H1 (cell line): Measurements from ENCODE around the gene EBF3. TPM values are rescaled to one million over a fixed set of nuclear protein-coding genes. Genes with fewer than 3 reads are reported as not detected.

ENCODE experiments used
- CTCF ChIA-PET: fragments of 300-600 bp; sonication (Branson Sonifier 250); formaldehyde crosslinking; loops from one replicate; lab custom pipeline; 2021; ENCODE audit not compliant: partially characterized antibody; lab: Charles Lee
- POLR2A ChIA-PET: fragments of 300-600 bp; sonication (Branson Sonifier 250); formaldehyde crosslinking; loops from one replicate; lab custom pipeline; 2021; ENCODE audit warnings: inconsistent platforms; ENCODE audit not compliant: partially characterized antibody; lab: Charles Lee
- DNase-seq, 2 experiments: peaks; one replicate each; pipeline versions ENCODE4 v3.0.0 to v3.0.0-alpha.2; 2010 to 2022; ENCODE audit warnings: low spot score in 2 of 2, low read depth in 1 of 2, mixed read lengths in 1 of 2
- FAIRE-seq: peaks from 2 replicates; lab custom pipeline; 2011; peaks lifted over from hg19 to GRCh38; lab: Jason Lieb, UNC
- H2AFZ ChIP-seq: 2 replicates; pipeline ENCODE4 v1.8.1; 2012; ENCODE audit warnings: low read length, inconsistent platforms
- H2AK5ac ChIP-seq: 2 replicates; pipeline ENCODE4 v1.6.1; 2013; ENCODE audit warnings: low read depth, low read length
- H2BK120ac ChIP-seq: replicated peaks from 2 replicates; pipeline ENCODE3; 2013; ENCODE audit warnings: low read depth, low read length, inconsistent platforms
- H2BK12ac ChIP-seq: 2 replicates; pipeline ENCODE4 v1.6.1; 2013; ENCODE audit warnings: low read depth, low read length
- H2BK15ac ChIP-seq: 2 replicates; pipeline ENCODE4 v1.6.1; 2013; ENCODE audit warnings: low read length
- H2BK20ac ChIP-seq: 2 replicates; pipeline ENCODE4 v1.6.1; 2013; ENCODE audit warnings: low read length
- H2BK5ac ChIP-seq: 2 replicates; pipeline ENCODE4 v1.6.1; 2013; ENCODE audit warnings: low read depth, low read length
- H3K14ac ChIP-seq: 2 replicates; pipeline ENCODE4 v1.6.1; 2013; ENCODE audit warnings: inconsistent platforms; ENCODE audit not compliant: insufficient read length
- H3K18ac ChIP-seq: 2 replicates; pipeline ENCODE4 v1.6.1; 2013; ENCODE audit warnings: low read length; ENCODE audit errors: extremely low read depth
- H3K23ac ChIP-seq: 2 replicates; pipeline ENCODE4 v1.6.1; 2013; ENCODE audit warnings: inconsistent platforms; ENCODE audit not compliant: insufficient read length
- H3K23me2 ChIP-seq: 2 replicates; pipeline ENCODE4 v1.6.1; 2013; ENCODE audit warnings: low read depth, low read length
- H3K27ac ChIP-seq: 2 replicates; pipeline ENCODE4 v1.6.1; 2011; ENCODE audit warnings: low read depth, low read length, inconsistent platforms
- H3K27me3 ChIP-seq, 4 experiments: replicated peaks in 1 of 4; 1 replicate in 1 of 4; 2 replicates in 3 of 4; pipeline versions ENCODE4 v1.6.1 to v1.8.1; 2011 to 2013; ENCODE audit warnings: low read length in 3 of 4, mild to moderate bottlenecking in 3 of 4, inconsistent platforms in 2 of 4, mixed read lengths in 2 of 4, moderate library complexity in 1 of 4; ENCODE audit not compliant: control insufficient read depth in 3 of 4, insufficient read depth in 3 of 4; ENCODE audit errors: extremely low read depth in 1 of 4
- H3K36me3 ChIP-seq, 4 experiments: 2 replicates each; pipeline versions ENCODE4 v1.6.1 to v1.8.1; 2011 to 2013; ENCODE audit warnings: mild to moderate bottlenecking in 4 of 4, low read length in 3 of 4, moderate library complexity in 2 of 4, control low read depth in 1 of 4, inconsistent platforms in 1 of 4; ENCODE audit not compliant: insufficient read depth in 4 of 4, control insufficient read depth in 2 of 4
- H3K4ac ChIP-seq: replicated peaks from 2 replicates; pipeline ENCODE3; 2013; ENCODE audit warnings: low read length, low read depth, mixed read lengths, inconsistent platforms; ENCODE audit not compliant: insufficient read length
- H3K4me1 ChIP-seq, 4 experiments: replicated peaks in 1 of 4; 1 replicate in 1 of 4; 2 replicates in 3 of 4; pipeline versions ENCODE4 v1.6.1 to v1.8.1; 2011 to 2013; ENCODE audit warnings: low read length in 3 of 4, inconsistent platforms in 2 of 4, mixed read lengths in 1 of 4; ENCODE audit not compliant: insufficient read depth in 4 of 4, control insufficient read depth in 3 of 4
- H3K4me2 ChIP-seq, 2 experiments: 2 replicates each; pipeline versions ENCODE4 v1.6.1 to v1.8.1; 2011 to 2013; ENCODE audit warnings: low read depth in 2 of 2, low read length in 2 of 2, control low read depth in 1 of 2, inconsistent platforms in 1 of 2, mild to moderate bottlenecking in 1 of 2; ENCODE audit not compliant: insufficient read depth in 1 of 2
- H3K4me3 ChIP-seq, 4 experiments: fragments of 200-600, 300-600 bp in 1 of 4; sonication (generic), shearing (Covaris generic), sonication (Bioruptor Twin) in 1 of 4; 2 replicates each; pipeline versions ENCODE4 v1.5.1 to v1.8.1; 2011 to 2016; ENCODE audit warnings: low read length in 4 of 4, low read depth in 3 of 4, control low read depth in 2 of 4, inconsistent platforms in 2 of 4, mild to moderate bottlenecking in 2 of 4, mixed read lengths in 1 of 4, moderate library complexity in 1 of 4; ENCODE audit not compliant: insufficient read depth in 2 of 4; ENCODE audit errors: extremely low read depth in 1 of 4
- H3K56ac ChIP-seq: replicated peaks from 2 replicates; pipeline ENCODE3; 2013; ENCODE audit warnings: low read depth, mild to moderate bottlenecking, mixed read lengths, low read length, inconsistent platforms; ENCODE audit not compliant: insufficient read length
- H3K79me1 ChIP-seq: 2 replicates; pipeline ENCODE4 v1.6.1; 2013; ENCODE audit warnings: low read depth, low read length, control low read depth
- H3K79me2 ChIP-seq, 2 experiments: 2 replicates each; pipeline versions ENCODE4 v1.6.1 to v1.8.1; 2012 to 2013; ENCODE audit warnings: low read length in 2 of 2, mild to moderate bottlenecking in 2 of 2, inconsistent platforms in 1 of 2; ENCODE audit not compliant: insufficient read depth in 2 of 2, control insufficient read depth in 1 of 2
- H3K9ac ChIP-seq, 4 experiments: replicated peaks in 1 of 4; 1 replicate in 1 of 4; 2 replicates in 3 of 4; pipeline versions ENCODE4 v1.6.1 to v1.8.1; 2011 to 2013; ENCODE audit warnings: low read depth in 3 of 4, low read length in 3 of 4, control low read depth in 2 of 4, mild to moderate bottlenecking in 2 of 4, moderate library complexity in 2 of 4, inconsistent platforms in 1 of 4; ENCODE audit errors: extremely low read depth in 1 of 4
- H3K9me3 ChIP-seq, 2 experiments: 2 replicates each; pipeline versions ENCODE4 v1.6.1 to v1.8.1; 2012 to 2013; ENCODE audit warnings: mild to moderate bottlenecking in 2 of 2, moderate library complexity in 2 of 2, control low read depth in 1 of 2, inconsistent platforms in 1 of 2, low read depth in 1 of 2, low read length in 1 of 2, mixed read lengths in 1 of 2; ENCODE audit not compliant: insufficient read depth in 2 of 2
- H4K20me1 ChIP-seq, 2 experiments: replicated peaks in 1 of 2; 2 replicates each; pipeline versions ENCODE3 to v1.8.1; 2011 to 2013; ENCODE audit warnings: inconsistent platforms in 2 of 2, low read length in 2 of 2, mild to moderate bottlenecking in 1 of 2; ENCODE audit not compliant: insufficient read depth in 2 of 2, control insufficient read depth in 1 of 2
- H4K5ac ChIP-seq: 2 replicates; pipeline ENCODE4 v1.6.1; 2013; ENCODE audit warnings: low read length, low read depth, mixed read lengths, inconsistent platforms; ENCODE audit not compliant: insufficient read length
- H4K8ac ChIP-seq: 2 replicates; pipeline ENCODE4 v1.8.0; 2013; ENCODE audit warnings: mild to moderate bottlenecking, moderate library complexity, low read length, inconsistent platforms; ENCODE audit not compliant: insufficient read depth; ENCODE audit errors: extremely low read depth
- H4K91ac ChIP-seq: replicated peaks from 2 replicates; pipeline ENCODE3; 2013; ENCODE audit warnings: low read length, mixed read lengths, inconsistent platforms; ENCODE audit not compliant: insufficient read length
- GTF2F1 ChIP-seq: IDR thresholded peaks from 2 replicates; pipeline ENCODE4 v1.6.1; 2012; ENCODE audit warnings: low read depth, low read length, improper control_type of control experiment, borderline replicate concordance
- whole genome bisulfite sequencing, 2 experiments: shearing (Covaris generic) in 1 of 2; methylation state at CpG; one replicate each; pipeline versions ENCODE4 v1.1.6 to v1.1.7; 2013 to 2015; ENCODE audit warnings: low lambda C conversion rate in 2 of 2, mixed read lengths in 2 of 2, inconsistent platforms in 1 of 2, low coverage in 1 of 2, missing lambda C conversion rate in 1 of 2; ENCODE audit not compliant: insufficient replicate concordance in 2 of 2, insufficient coverage in 1 of 2, insufficient read length in 1 of 2; ENCODE audit errors: extremely low coverage in 1 of 2, missing lambda C conversion rate in 1 of 2; 5-methylcytosine and 5-hydroxymethylcytosine counted together
- polyA plus RNA-seq, 7 experiments: library from polyadenylated mRNA; depleted of rRNA in 3 of 7; stranded (reverse) in 5 of 7; unstranded in 2 of 7; fragments of >200 nt in 5 of 7; fragments of 200-250 nt in 2 of 7; gene quantifications; 1 replicate in 5 of 7; 2 replicates in 1 of 7; 4 replicates in 1 of 7; pipeline versions ENCODE4 v1.2.1 to v1.2.3, GENCODE V29; 2011 to 2013; ENCODE audit warnings: missing spikeins in 2 of 7, mixed read lengths in 2 of 7
- total RNA-seq: library from RNA; stranded (reverse); fragmentation: NEBNext Ultra II Directional; extraction: Animal tissue kit (Norgen Biotek cat#: 25700); gene quantifications from 2 replicates; pipeline ENCODE4 v1.2.1, GENCODE V29; 2021

Gene EBF3
- total and polyA plus RNA-seq, 2 of the 8 experiments (the other 6 are each of a cell fraction or from before 2014, with no cell fraction given) = 0.08 to 0.26 TPM

GRCh38 chr10:129833468-129833950, 130.6 kb downstream of the EBF3 start:
- no peak overlapping the region for H4K91ac ChIP-seq
- WGBS, 2 experiments = 91% methylated on average over 12 of the region's 12 CpGs; no CpG with 5 or more reads in 1 of the 2 experiments
- no peak for FAIRE-seq
- H3K9me3 ChIP-seq = no peaks in the 10 kb centered on the region
- H3K27ac ChIP-seq = no peak overlapping the region
- no peak overlapping the region for H2BK20ac ChIP-seq
- no peak for DNase-seq
- H2BK12ac ChIP-seq = no peak overlapping the region
- no peak overlapping the region for H3K23ac ChIP-seq
- H3K9ac ChIP-seq = no peak overlapping the region
- no peak overlapping the region for H2BK5ac ChIP-seq
- no peaks in the 10 kb centered on the region for H3K79me2 ChIP-seq
- no peak overlapping the region for H3K4me2 ChIP-seq
- no peak overlapping the region for H3K4me3 ChIP-seq
- H3K23me2 ChIP-seq = no peaks in the 10 kb centered on the region
- CTCF ChIA-PET = no interaction called here
- H3K56ac ChIP-seq = no peak overlapping the region
- H2BK120ac ChIP-seq = no peak overlapping the region
- H3K4ac ChIP-seq = no peak overlapping the region
- H3K18ac ChIP-seq = no peak overlapping the region
- H3K4me1 ChIP-seq = no peaks in the 10 kb centered on the region
- POLR2A ChIA-PET = no interaction called here
- no peak overlapping the region for H4K8ac ChIP-seq
- H3K14ac ChIP-seq = no peak overlapping the region
- H2AK5ac ChIP-seq = no peak overlapping the region
- no peaks in the 10 kb centered on the region for H3K27me3 ChIP-seq
- H4K5ac ChIP-seq = no peak overlapping the region
- no peak overlapping the region for H2BK15ac ChIP-seq
- H3K79me1 ChIP-seq = no peaks in the 10 kb centered on the region
- no peak overlapping the region for H2AFZ ChIP-seq
- no peaks in the 10 kb centered on the region for H3K36me3 ChIP-seq
- no peaks in the 10 kb centered on the region for H4K20me1 ChIP-seq
- TF ChIP-seq GTF2F1 = no peak
